NCI-H748 (cell line): ENCODE data around the gene CRAT.
A peak's percentile ranks its signal among the peaks of the same experiment; 100 is the strongest.

Source experiments
- DNase-seq: peaks from one replicate; lab custom pipeline; 2025; ENCODE audit not compliant: unreplicated experiment; lab: John Stamatoyannopoulos, UW

CRAT gene

DNA sequence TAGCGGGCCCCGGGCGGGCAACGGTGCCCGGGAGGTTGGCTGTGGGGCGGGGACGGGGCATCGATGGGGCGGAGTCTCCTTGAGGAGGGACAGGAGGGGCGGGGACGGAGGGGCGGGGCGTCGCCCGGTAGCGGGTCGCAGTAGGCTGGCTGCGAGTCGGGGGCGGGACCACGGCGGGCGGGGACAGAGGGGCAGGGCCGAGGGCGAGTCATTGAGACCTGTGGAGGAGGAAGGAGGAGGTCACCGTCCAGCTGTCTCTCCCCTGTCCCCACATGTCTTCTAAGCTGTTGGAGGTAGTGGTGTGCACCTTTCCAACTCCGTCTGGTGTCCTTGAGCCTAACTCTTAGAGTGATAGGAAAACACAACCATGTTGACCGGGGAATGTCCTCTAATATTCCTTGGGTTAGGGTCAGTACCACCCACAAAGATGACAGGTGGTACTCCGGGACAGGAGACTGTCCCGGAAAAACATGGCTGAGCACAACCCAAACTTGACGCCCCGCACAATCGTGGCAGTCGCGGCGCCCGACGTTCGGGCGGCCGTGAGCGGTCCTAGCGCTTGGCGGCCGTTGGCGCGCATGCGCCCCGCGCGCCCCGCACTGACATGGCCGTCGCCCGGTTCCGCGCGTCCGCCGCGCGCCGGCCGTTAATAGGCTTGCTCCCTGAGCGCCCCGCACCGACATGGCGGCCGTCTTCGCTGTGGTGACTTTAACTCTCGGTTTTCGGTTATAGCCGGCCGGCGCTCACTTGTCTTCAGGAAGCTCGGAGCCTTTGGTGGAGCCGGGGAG is at the start of gene CRAT, which contains the start of gene PTPA:
TSS of gene CRAT (minus strand) at position 54 of the 788 bp plus-strand sequence. CDS start 284 bp downstream, outside the sequence.
TSS of gene PTPA (plus strand) at position 676 of the 788 bp plus-strand sequence. CDS start 186 bp downstream, outside the sequence.
- DNase-seq = peak; percentile 92

DNA sequence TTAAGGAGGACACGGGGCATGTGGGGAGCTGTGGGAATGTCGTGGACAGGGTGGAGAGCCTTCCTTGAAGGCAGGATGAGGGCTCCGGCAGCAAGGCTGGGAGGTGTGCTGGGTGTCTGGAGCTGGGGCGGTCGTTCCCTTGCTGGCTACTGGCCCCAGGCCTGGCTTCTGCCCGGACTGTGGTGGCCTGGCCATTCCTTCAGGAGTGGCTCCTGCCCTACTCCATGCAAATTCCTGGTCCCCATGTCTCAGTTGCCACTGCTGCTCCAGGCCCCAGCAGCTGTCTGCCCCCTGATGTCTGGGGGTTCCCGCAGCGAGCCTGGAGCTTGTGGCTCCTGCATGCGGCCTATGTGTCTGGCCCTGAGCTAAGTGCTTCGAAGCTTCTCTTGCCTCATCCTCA is 45.6 kb upstream of the CRAT start:
- no peak for DNase-seq

DNA sequence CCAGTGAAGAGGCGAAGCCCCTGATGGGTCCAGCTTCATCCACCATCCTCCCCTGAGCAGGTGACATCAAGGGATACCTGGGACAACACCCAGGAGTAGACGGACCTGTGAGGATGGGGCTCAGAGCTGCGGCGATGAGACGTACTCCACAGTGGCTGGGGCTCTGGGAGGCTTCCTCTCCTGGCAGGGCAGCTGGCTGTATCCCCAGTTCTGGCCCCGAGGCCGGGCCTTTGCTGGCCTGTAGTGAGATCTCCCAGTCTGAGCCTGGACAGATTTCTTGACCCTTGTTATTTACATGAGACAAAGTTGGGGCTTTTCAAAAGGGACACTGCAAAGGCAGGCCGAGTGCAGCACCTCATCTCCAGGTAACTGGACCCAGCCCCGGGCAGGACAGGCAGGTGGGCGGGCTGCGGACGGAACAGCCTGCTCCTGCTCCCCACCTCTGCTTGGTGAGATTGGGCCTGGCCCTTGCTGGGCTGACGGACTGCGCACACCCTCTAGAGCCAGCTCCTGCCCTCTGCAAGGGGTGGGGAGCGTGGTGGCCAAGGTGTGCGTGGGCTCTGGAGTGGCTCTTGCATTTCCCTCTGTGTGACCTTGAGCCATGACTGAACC is 44.4 kb upstream of the CRAT start:
- DNase-seq = no peak

DNA sequence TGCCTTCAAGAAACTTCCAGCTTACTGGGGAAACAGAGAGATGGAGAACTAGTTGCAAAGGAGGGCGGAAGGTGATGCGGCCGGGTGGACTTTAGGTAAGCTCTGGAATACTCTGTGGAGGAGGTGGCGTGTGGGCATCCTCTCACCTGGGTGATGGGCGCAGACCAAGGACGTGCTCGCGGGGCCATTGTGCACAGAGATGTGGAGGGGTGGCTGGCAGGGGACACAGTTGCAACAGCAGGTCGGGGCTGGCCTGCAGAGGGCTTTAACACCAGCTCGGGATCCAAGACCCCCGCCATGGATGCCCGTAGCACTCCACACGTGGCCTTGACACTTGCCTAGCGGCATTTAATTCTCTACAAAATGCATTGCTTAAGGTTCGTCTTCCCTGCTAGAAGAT is 40.9 kb upstream of the CRAT start:
- DNase-seq = no peak

DNA sequence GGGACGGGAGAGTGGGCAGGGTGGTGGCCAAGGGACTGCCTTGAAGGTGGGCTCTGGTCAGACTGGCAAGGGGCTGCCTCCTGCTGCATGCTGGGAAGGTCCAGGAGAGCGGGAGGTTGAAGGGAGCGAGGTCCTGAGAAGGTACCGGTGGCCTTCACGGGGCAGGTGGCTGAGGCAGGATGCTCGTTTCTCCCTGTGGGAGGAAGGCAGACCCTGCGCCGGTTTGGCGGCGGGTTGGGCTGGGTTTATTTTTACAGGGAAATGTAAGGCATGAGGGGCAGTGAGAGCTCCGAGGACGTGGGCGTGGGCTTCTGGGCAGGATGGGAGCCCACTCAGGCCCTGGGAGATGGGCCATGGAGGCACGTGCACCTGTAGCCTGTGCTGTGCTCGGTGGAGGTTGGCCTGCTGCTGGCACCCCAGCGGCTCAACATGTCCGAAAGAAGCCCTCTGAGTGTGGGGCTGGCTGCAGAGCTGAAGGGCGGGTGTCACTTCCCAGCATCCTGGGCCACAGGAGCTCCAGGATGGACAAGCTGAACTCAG is 40.1 kb upstream of the CRAT start:
- no peak for DNase-seq

DNA sequence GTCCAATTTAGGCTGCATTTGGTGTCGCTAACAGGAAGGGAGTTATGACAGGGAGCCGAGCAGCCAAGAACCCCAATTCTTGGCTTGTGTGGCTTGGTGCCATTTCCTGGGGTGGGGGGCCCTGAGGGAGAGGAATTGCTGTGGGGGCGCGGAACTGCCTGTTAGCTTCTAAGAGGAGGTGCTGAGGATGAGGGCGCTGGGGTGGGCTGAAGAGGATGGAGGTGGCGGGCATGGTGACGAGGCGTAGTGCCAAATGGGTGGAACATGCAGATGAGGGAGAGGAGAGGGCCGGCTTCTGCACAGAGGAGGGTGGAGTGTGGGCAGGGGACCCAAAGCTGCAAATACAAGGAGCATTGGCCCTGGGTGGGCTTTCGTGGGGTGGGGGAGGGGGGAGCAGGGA is 39.5 kb upstream of the CRAT start:
- DNase-seq = no peak

DNA sequence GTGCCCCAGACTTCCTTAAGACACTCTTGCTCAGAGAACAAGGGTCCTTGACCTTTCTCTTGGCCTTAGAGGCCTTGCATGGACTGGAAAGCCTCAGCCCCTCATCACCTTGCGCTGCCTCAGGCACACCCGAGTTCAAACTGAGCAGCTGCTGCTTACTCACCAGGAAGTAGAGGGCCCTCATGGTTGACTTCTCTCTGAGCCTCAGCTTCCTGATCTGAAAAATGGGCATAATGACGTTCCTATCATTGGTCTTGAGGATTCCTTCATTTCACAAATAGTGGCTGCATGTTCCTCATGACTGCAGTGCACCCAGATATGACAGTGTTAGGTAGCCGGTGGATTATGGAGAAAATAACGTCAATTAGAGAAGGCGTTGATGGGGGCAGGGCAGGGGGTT is 38.8 kb upstream of the CRAT start:
- DNase-seq = no peak

DNA sequence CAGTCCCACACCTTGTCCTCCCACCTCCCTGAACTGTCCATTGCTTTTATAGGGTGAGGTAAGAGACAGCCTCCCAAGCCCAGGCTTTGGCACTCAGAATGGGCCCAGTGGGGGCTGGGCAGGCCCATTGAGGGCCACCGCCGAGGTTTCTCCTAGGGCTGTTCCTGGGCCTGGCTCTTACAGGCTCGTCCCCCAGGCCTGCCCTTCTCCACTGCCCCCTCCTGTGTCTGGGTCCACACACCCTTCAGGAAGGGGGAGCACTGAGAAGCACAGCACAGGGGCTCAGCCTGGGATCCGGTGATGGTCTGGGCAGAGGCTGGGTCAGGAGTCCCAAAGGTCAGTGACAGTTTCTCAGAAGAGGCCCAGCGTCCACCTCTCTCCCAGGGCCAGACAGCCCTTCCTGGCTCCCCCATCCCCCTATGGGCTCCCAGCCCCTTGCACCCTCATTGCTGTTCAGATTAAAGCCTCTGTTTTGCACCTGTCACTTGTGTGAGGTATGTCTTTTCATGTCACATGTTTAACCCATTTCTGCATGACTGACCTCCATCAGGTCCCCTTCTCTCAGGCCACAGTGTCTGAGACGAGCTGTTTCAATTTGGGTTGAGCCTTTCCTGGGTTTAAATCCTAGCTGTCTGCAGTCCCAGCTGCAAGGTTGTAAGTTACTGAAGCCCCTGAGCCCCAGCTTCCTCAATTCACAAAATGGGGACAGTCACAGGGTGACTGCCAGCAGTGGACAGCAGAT is 38.0 kb upstream of the CRAT start:
- DNase-seq = no peak

DNA sequence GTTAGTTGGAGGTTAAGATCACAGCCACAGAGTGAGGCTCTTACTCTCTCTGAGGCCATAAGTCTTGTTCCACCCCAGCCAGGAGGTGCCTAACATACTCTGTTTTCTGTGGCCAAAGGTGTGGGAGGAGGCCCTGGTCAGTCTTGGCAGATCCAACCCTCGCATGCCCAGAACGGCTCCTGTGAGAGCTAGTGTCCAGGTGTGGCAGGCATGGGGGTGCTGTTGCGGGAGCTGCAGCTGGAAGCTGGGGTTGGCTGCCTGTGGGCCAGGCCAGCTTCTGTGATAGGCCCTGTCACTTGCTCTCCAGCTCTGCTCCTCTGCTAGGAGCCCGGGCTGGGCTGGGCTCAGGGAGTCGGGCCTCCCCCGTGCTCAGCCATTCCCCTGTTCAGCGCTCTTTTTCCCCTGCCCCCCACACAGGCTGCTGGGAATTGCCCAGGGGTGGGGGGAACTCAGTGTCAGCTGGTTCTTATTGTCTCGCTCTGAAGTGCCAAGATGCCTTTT is 35.9 kb upstream of the CRAT start:
- DNase-seq = no peak

DNA sequence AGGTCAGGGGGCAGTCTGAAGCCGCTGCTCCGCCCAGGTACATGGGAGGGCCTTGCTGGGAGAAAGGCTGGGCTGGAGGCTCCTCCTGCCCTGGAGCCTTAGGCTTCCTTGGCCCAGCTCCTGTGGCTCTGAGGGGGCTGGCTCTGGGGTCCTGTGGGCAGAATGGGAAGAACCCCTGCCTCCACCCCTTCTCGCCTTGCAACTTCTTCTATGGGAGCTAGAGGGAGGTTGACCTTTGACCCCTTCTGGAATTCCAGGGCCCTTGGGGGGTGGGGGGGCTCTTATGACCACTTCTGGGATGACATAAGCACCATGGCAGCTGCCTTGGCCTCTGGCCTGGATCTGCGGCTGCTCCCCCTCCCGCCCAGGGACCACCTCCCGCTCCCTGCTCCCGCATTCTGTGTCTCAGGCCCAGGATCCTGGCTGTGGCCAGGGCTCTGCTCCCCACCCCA is 35.3 kb upstream of the CRAT start:
- no peak for DNase-seq

DNA sequence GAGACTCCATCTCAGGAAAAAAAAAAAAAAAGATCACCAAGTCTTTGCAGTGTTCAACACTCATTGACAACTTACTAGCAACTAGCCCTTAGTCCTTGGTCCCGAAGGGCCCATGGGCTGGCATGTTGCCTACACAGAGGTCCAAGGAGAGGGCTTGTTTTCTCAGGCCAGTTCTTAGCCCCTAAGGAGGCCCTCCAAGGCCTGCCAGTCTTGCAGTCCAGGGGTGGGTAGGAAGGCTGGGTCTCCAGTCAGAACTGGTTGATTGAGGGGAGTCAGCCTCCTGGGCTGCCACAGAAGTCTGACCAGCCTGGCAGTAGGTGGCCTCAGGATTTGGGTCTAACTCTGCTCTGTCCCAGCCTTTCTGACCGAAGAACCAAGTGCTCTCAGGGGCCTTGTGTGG is 34.7 kb upstream of the CRAT start:
- no peak for DNase-seq

DNA sequence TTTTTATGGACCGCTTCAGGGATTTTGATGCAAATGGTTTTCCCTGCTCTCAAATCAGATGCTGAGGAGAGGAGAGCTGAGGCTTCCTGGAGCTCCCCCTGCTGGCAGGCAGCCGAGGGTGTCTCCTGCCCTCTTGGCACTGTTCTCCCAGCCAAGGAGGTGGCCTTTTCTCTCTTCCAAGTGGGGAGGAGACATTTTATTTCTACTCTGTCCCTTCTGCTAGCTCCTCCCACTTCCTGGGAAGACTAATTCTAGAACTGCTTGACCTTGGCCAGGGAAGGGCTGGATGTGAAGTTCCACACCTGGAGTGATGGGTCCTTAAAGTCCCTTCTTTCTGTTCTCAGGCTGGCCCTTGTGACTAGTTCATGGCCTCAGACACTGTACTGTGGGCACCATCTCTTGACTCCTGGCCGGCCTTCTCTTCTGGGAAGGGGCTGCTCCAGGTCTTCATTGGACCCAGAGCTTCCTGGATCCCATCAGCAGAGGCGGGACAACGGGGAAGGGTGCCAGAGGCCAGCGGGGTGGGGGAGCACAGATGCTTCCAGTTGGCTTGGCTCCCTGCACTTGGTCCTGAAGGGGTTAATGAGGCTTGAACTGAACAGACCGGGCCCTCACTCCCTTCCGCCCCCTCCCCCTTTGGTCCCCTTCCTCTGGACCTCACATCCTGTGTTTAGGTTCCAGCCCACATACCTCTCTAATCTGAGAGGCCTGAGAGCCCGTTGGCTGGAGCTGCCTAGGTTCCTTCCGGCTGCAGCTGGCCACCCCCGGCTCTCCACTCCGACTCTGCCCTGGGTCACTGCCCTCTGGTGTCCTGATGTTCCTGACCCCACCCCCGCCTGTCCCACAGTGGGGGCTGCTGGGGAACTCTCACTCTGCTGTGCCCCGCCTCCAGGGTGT is 32.7 kb upstream of the CRAT start:
- peak; percentile 56 for DNase-seq

DNA sequence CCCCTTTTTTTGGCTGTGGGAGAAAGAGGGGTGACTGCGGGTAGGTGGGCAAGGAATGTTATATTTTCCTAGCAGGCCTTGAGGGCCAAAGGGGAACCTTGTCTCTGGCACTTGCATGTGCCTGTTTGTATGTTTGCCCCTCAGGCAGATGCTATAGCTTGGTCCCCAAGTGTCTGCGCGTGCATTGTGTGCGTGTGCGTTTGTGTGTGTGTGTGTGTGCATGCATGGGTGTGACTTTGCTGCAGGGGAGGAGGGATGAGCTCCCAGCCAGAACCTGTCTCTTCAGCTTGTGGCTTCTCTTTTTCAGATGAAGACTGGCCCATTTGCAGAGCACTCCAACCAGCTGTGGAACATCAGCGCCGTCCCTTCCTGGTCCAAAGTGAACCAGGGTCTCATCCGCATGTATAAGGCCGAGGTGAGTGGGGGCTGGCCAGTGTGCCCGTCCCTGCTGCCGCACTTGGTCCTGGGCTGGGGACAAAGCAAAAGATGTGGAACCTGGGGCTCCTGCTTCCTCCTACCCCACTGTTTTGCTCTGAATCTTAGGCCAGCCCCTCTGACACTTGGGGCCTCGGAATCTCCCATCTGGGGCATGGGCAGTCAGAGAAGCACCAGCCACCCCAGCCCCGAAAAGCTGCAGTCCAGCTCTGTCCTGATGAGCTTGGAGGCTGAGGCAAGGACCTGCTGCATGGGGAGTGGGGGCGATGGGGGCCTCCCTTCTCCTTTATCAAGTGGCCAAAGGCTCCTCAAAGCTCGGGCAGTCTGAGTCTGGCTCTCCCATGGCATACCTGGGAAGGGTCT is 31.7 kb upstream of the CRAT start:
- DNase-seq = no peak

DNA sequence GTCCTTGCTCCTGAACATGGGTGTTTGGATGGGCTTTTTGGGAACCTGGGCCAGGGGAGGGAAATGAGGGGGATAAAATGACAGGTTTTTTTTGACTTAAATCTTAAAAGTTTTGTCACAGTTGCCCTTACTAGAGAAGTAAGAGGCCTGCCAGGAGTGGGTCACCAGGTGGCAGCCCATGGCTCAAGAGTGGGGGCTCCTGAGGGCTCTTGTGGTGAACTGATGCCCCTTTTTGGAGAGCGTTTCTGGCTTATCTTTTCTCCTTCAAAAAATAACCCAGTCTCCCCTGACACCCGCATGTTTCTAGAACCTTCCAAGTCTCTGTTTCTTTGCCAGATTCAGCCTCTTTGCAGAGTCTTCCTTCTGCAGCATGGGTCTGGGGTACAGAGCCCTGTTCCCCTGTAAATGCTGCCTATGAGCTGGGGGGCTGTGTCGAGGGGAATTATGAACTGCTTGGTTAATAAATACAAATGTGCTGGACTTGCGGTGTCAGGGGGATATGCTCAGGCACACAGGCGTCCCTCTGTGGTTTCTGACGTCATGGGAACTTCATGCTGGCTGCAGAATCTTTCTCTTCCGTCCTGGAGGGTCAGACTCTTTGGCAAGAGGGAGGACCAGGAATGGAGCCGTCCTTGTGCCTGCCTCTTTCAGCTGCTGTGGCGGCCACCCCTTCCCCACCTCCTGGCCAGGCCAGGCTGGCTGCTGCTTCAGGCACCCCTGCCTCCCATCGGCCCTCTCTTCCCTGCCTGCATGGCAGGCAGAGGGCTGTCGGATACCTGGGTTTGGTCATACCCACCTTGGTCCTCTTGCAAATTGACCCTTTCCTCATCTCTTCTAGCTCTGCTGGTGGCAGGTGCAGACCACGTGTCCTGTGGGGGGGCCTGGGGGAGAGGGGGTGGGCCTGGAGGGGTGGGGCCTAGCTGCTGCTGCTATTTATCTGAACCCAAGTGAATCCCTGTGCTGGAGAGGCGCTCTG is 30.8 kb upstream of the CRAT start:
- DNase-seq = no peak

DNA sequence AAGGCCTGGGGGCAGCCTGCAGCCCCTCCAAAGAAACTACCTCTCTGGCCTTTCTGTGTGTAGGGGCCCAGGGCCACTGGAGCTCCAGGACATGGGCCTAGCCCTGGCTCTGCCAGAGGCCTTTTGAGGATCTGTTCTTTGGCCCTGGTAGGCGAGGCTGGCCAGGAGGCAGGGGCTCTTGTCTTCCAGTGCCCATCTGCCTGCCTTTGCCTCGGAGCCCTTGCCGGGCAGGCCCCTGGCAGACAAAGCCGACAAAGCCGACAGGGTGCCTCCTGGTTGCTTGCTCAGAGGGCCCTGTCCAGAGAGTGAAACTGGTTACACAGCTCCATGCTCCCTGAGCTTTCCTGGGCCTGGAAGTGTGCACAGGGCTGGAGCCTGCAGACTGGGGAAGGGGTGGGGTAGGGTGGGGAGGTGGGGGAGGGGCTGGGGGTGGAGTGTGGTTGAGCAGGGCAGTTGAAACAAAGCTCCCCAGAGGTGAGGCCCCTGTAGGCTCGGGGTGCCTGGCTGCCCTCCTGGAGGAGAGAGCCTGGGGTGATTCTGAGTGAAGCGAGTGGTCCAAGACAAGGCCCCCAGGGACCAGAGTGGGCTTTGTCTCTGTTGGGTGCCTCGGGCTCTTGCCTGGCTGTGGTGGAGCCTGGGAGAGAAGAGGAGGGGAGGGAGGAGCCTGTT is 29.9 kb upstream of the CRAT start:
- DNase-seq = no peak

DNA sequence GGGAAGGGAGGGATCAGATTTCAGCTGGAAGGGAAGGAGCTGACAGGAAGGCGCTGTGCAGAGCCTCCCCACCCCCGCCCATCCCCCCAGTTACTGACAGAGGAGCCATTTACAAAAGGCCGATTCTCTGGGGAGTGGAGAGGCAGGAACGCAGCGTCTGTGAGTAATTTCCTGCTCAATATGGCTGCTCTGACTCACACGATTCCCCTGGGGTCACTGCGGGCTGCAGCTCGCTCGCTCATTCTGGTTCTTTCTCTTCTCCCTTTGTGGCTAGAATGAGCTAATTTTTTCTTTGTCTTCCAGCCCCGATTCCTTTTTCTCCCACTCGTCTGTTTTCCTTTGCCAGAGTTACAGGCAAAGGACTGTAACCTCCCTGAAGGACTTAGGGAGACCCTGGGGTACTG is 29.4 kb upstream of the CRAT start:
- DNase-seq = peak; percentile 52

DNA sequence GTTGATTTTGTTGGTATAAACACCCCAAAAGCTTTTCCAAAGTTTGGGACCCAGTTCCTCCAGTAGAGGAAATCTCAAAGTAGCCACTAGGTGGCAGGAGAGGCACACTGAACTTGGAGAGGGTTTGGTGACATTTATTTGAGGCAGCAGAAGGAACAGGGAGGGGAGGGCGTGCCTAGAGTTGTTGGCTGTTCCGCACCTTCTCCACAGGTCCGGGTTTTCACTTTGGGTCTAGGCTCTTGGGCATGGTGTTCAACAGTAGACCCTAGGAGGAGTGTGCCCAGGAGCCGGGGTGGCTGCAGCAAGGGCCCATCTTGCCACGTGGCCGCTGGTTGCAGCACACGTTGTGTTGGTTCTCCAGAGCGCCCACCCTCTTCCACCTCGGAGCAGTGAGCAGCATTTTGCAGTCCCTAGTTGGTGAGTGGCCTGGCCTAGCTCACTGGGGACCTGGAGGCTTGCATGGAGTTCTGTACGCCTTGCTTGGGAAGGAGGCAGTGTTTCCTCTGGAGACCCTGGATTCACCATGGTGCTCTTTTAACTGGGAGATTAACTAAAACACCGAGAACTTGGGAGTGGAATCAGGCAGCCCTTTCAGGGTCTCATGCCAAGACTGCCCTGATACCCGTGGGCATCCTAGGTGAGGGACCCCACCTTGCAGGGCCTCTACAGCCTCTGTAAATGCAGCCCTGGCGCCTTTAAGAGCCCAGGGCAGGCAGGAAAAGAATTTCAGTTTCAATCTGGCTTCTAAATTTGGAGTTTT is 28.8 kb upstream of the CRAT start:
- peak; percentile 68 for DNase-seq
